Endothelial cell (in vitro differentiated cells): ENCODE results near the gene VRK2. TPM values are rescaled to one million over a fixed set of nuclear protein-coding genes. Genes with fewer than 3 reads are reported as not detected.
"Not testable (repeated sequence)": the region's sequence is repeated elsewhere in the genome, so short reads cannot be mapped to it uniquely, and the experiment has no call there.

Source experiments
- DNase-seq: peaks from one replicate; pipeline ENCODE4 v3.0.0; 2021; ENCODE audit warnings: low spot score
- H3K27ac Mint-ChIP-seq: one replicate; pipeline ENCODE4 v1.8.0; 2021; ENCODE audit warnings: mixed read lengths, inconsistent platforms; ENCODE audit not compliant: unreplicated experiment
- H3K27me3 Mint-ChIP-seq: one replicate; pipeline ENCODE4 v1.8.0; 2021; ENCODE audit warnings: mild to moderate bottlenecking, moderate library complexity, mixed read lengths, inconsistent platforms; ENCODE audit not compliant: unreplicated experiment
- H3K36me3 Mint-ChIP-seq: one replicate; pipeline ENCODE4 v1.8.0; 2021; ENCODE audit warnings: mild to moderate bottlenecking, low read depth, mixed read lengths, inconsistent platforms; ENCODE audit not compliant: unreplicated experiment
- H3K4me1 Mint-ChIP-seq: one replicate; pipeline ENCODE4 v1.8.0; 2021; ENCODE audit warnings: mild to moderate bottlenecking, mixed read lengths, inconsistent platforms; ENCODE audit not compliant: unreplicated experiment
- H3K4me3 Mint-ChIP-seq: one replicate; pipeline ENCODE4 v1.8.0; 2021; ENCODE audit warnings: mild to moderate bottlenecking, mixed read lengths, inconsistent platforms; ENCODE audit not compliant: unreplicated experiment
- H3K9me3 Mint-ChIP-seq: one replicate; pipeline ENCODE4 v1.8.0; 2021; ENCODE audit warnings: mixed read lengths, inconsistent platforms; ENCODE audit not compliant: unreplicated experiment
- CTCF ChIP-seq: fragments of 200-600 bp; sonication (generic); IDR thresholded peaks from one replicate; pipeline ENCODE4 v1.5.0; 2021; ENCODE audit warnings: antibody characterized with exemption; ENCODE audit not compliant: unreplicated experiment
- total RNA-seq: library from RNA; stranded (reverse); fragmentation: NEBNext Ultra II Directional; extraction: Animal tissue kit (Norgen Biotek cat#: 25700); gene quantifications from one replicate; pipeline ENCODE4 v1.2.1, GENCODE V29; 2021; ENCODE audit not compliant: unreplicated experiment

Gene VRK2
- total RNA-seq, 1 donor from 2014 or later = 18.3 TPM

- not testable (repeated sequence) for H3K36me3 Mint-ChIP-seq, H3K4me3 Mint-ChIP-seq, DNase-seq, H3K4me1 Mint-ChIP-seq, H3K27me3 Mint-ChIP-seq, H3K27ac Mint-ChIP-seq, H3K9me3 Mint-ChIP-seq
Observed at GRCh38 chr2:58180175-58180574, 133.6 kb downstream of the VRK2 start.

GRCh38 chr2:58180635-58181034, 134.0 kb downstream of the VRK2 start:
- no peak for DNase-seq
- Mint-ChIP-seq H3K36me3 (no peaks in the 10 kb centered on the region), H3K27ac (no peak overlapping the region), H3K27me3 (no peaks in the 10 kb centered on the region), H3K4me1 (no peaks in the 10 kb centered on the region), H3K9me3 (no peaks in the 10 kb centered on the region), H3K4me3 (no peak overlapping the region)
- no peak for TF ChIP-seq CTCF

- no peaks in the 10 kb centered on the region for H3K36me3 Mint-ChIP-seq
- no peaks in the 10 kb centered on the region for H3K27me3 Mint-ChIP-seq
- no peak overlapping the region for H3K27ac Mint-ChIP-seq
- H3K9me3 Mint-ChIP-seq = no peaks in the 10 kb centered on the region
- H3K4me1 Mint-ChIP-seq = no peaks in the 10 kb centered on the region
- no peak overlapping the region for H3K4me3 Mint-ChIP-seq
- no peak for DNase-seq
- no peak for TF ChIP-seq CTCF
Observed at GRCh38 chr2:58182527-58182926, 135.9 kb downstream of the VRK2 start.

GRCh38 chr2:58186501-58186900, 139.9 kb downstream of the VRK2 start:
- Mint-ChIP-seq H3K27ac (no peak overlapping the region), H3K4me3 (no peak overlapping the region), H3K36me3 (peaks cover 3% of the 10 kb centered on the region)

GRCh38 chr2:58187022-58187421, 140.4 kb downstream of the VRK2 start:
- not testable (repeated sequence) for H3K27ac Mint-ChIP-seq, H3K4me3 Mint-ChIP-seq, H3K9me3 Mint-ChIP-seq, DNase-seq, H3K27me3 Mint-ChIP-seq, H3K4me1 Mint-ChIP-seq, H3K36me3 Mint-ChIP-seq

More at GRCh38 chr2:58186501-58186900, 139.9 kb downstream of the VRK2 start:
- no peak for TF ChIP-seq CTCF
- Mint-ChIP-seq H3K27me3 (no peaks in the 10 kb centered on the region), H3K9me3 (no peaks in the 10 kb centered on the region), H3K4me1 (no peaks in the 10 kb centered on the region)
- DNase-seq = no peak

- Mint-ChIP-seq H3K27ac (no peak overlapping the region), H3K4me3 (no peak overlapping the region), H3K9me3 (no peaks in the 10 kb centered on the region), H3K27me3 (no peaks in the 10 kb centered on the region), H3K4me1 (no peaks in the 10 kb centered on the region), H3K36me3 (no peaks in the 10 kb centered on the region)
- TF ChIP-seq CTCF = no peak
- DNase-seq = no peak
Observed at GRCh38 chr2:58194458-58194857, 147.9 kb downstream of the VRK2 start.
